IPS-20b (cell line): ENCODE results near the gene TGFBI.
A peak's percentile ranks its signal among the peaks of the same experiment; 100 is the strongest.

Experiments used
- H3K27ac ChIP-seq: one replicate; pipeline ENCODE4 v1.5.1; 2013; ENCODE audit warnings: low read length
- H3K27me3 ChIP-seq: 2 replicates; pipeline ENCODE4 v1.6.1; 2013; ENCODE audit warnings: mild to moderate bottlenecking, low read length, inconsistent platforms; ENCODE audit not compliant: insufficient read depth
- H3K36me3 ChIP-seq: 2 replicates; pipeline ENCODE4 v1.6.1; 2013; ENCODE audit warnings: low read depth, mild to moderate bottlenecking, inconsistent platforms, low read length, moderate library complexity; ENCODE audit not compliant: insufficient read depth
- H3K4me1 ChIP-seq: 2 replicates; pipeline ENCODE4 v1.6.1; 2013; ENCODE audit warnings: mild to moderate bottlenecking, control low read depth, inconsistent platforms, low read length, moderate library complexity; ENCODE audit not compliant: insufficient read depth
- H3K4me3 ChIP-seq: 2 replicates; pipeline ENCODE4 v1.5.1; 2013; ENCODE audit warnings: mild to moderate bottlenecking, low read length, inconsistent platforms
- H3K9ac ChIP-seq: 2 replicates; pipeline ENCODE4 v1.6.1; 2013; ENCODE audit warnings: low read depth, mild to moderate bottlenecking, inconsistent platforms, low read length, moderate library complexity
- H3K9me3 ChIP-seq: 2 replicates; pipeline ENCODE4 v1.6.1; 2013; ENCODE audit warnings: mild to moderate bottlenecking, low read depth, low read length, inconsistent platforms; ENCODE audit not compliant: insufficient read depth

TGFBI gene

DNA sequence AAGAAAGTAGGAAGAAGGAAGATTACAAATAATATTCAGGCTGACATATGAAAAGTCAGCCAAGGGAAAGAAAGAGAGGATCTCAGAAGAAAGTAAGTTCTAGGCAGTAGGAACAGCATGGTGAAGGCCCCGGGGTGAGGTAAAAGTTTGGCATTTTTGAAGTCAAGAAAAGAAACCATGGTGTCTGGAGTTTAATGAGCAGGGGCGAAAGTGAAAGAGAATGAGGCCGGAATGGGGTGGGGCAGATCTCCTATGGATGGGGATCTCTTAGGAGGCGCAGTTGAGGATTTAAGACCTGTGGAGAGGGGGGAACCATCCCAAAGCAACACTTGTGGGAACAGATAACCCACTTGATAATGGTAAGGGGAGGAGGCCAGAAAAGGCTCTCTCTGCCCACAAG, 61.5 kb downstream of the TGFBI start:
- Histone ChIP-seq H3K36me3 (no peaks in the 10 kb centered on the region), H3K27ac (no peak overlapping the region), H3K4me3 (no peak overlapping the region), H3K4me1 (no peaks in the 10 kb centered on the region), H3K9me3 (no peaks in the 10 kb centered on the region), H3K27me3 (no peaks in the 10 kb centered on the region), H3K9ac (no peak overlapping the region)

DNA sequence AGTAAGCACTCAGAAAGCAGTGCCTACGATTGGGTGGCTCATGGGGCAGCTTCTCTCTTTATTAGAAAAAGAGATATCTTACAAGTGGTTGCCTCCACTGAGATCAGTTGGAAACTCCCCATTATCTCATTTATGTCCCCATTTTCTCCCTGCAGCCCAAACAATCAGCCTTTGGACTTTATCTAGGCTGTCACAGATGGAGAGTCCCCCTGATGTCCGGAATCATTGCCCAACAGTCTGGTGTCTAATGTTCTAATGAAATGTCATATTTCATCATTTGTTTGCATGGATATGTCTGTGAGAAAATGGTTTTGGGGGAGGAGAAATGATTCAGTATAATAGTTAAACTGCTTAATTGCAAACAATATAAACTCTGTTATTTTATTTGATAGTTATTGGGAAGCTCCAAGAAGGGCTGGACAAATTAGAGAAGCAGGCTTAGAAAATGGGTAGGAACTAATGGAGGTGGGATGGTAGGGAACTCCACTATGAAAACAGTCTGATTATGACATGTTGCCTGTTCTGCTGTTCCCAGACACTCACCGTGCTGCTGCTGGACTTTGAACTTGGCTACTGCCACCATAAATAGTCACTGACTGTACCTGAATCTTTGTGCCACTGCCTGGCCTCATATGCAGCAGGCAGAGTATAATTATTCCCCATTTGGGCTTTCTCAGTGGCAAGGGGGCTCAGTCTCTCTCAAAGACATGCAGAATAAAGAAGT, 65.6 kb downstream of the TGFBI start:
- H3K4me3 ChIP-seq, result no peak overlapping the region
- peaks cover 11% of the 10 kb centered on the region for H3K4me1 ChIP-seq
- no peak overlapping the region for H3K9ac ChIP-seq
- H3K27ac ChIP-seq, result no peak overlapping the region
- no peaks in the 10 kb centered on the region for H3K27me3 ChIP-seq
- H3K36me3 ChIP-seq, result no peaks in the 10 kb centered on the region
- H3K9me3 ChIP-seq, result no peaks in the 10 kb centered on the region

GRCh38 chr5:136094913-136095641, 66.3 kb downstream of the TGFBI start:
- Histone ChIP-seq H3K9ac (no peak overlapping the region), H3K4me3 (no peak overlapping the region), H3K27ac (no peak overlapping the region), H3K4me1 (peaks cover 11% of the 10 kb centered on the region), H3K27me3 (no peaks in the 10 kb centered on the region), H3K36me3 (no peaks in the 10 kb centered on the region), H3K9me3 (no peaks in the 10 kb centered on the region)

DNA sequence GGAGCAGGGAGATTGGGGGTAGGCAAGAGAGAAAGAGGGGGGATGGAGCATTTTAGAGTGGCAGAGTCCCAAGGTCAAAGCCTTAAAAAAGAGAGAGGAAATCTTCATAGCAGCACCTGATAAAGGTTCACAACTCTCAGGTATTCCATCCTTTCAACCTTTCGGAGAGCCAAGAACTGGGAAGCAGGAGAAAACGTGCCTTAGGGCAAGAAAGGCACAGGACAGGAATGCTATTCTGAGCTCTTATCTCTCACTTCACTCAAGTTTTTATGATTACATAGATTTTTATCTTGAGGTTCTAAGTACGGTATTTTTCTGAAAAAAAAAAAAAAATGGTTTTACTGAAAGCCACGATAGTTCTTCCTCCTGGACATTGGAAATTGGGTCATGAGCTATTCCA, 69.4 kb downstream of the TGFBI start:
- H3K36me3 ChIP-seq, result no peaks in the 10 kb centered on the region
- H3K27me3 ChIP-seq, result no peaks in the 10 kb centered on the region
- H3K27ac ChIP-seq, result no peak overlapping the region
- no peaks in the 10 kb centered on the region for H3K9me3 ChIP-seq
- H3K4me3 ChIP-seq, result peak overlapping the region; percentile 12; the same call in 1 of the 2 replicates
- no peak overlapping the region for H3K9ac ChIP-seq
- H3K4me1 ChIP-seq, result peaks cover 11% of the 10 kb centered on the region

- Histone ChIP-seq H3K4me1 (peaks cover 13% of the 10 kb centered on the region), H3K27ac (no peak overlapping the region), H3K36me3 (no peaks in the 10 kb centered on the region), H3K9ac (no peak overlapping the region), H3K27me3 (no peaks in the 10 kb centered on the region), H3K9me3 (no peaks in the 10 kb centered on the region), H3K4me3 (no peak overlapping the region)
These were observed 71.1 kb downstream of the TGFBI start for GRCh38 chr5:136099870-136100269.

DNA sequence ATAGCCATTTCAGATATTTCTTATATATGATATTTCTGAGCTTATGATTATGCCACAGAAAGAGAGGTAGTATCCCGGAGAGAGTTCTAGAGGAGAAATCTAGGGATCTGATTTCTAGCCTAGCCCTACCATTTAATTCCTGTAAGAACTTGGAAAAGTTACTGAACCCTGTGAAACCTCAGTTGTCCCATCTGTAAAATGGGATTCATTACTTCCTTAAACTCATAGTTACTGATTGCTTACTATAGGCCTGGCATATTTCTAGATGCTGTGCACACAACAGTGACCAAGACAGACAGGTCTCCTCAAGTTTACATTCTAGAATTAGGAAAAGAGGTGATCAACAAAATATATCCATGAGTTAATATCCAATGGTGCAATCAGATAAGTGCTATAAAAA, 73.1 kb downstream of the TGFBI start:
- Histone ChIP-seq H3K4me3 (no peak overlapping the region), H3K27ac (no peak overlapping the region), H3K9ac (no peak overlapping the region), H3K9me3 (no peaks in the 10 kb centered on the region), H3K27me3 (no peaks in the 10 kb centered on the region), H3K36me3 (no peaks in the 10 kb centered on the region), H3K4me1 (peaks cover 13% of the 10 kb centered on the region)

DNA sequence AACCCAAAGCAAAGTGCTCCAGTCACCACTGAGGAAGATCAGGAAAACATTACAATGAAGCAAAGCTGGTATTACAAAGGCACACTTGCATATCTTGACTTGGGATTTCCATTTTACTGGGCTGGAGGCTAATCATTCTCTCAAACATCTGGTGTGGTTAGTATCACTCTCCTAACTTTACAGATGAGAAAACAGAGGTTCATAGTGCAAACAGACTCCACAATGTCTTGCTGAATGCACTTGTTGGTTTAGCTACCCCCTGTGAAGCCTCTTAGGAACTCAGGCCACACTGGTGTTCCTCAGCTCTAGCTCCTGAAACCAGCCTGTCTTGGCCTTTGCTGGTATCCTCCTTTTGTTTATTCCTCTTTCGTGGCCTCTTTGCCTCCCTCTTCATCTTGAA, 74.3 kb downstream of the TGFBI start:
- no peaks in the 10 kb centered on the region for H3K36me3 ChIP-seq
- no peaks in the 10 kb centered on the region for H3K9me3 ChIP-seq
- H3K27ac ChIP-seq, result no peak overlapping the region
- no peak overlapping the region for H3K4me3 ChIP-seq
- H3K4me1 ChIP-seq, result peaks cover 8% of the 10 kb centered on the region
- H3K27me3 ChIP-seq, result no peaks in the 10 kb centered on the region
- H3K9ac ChIP-seq, result no peak overlapping the region

- no peak overlapping the region for H3K9ac ChIP-seq
- H3K27ac ChIP-seq, result no peak overlapping the region
- no peaks in the 10 kb centered on the region for H3K27me3 ChIP-seq
- no peaks in the 10 kb centered on the region for H3K9me3 ChIP-seq
- H3K4me1 ChIP-seq, result 0 out of 2 replicates have a peak, but pooled peaks cover 2% of the 10 kb centered on the region
- no peak overlapping the region for H3K4me3 ChIP-seq
- H3K36me3 ChIP-seq, result no peaks in the 10 kb centered on the region
These were observed 75.6 kb downstream of the TGFBI start for GRCh38 chr5:136104306-136104965.

DNA sequence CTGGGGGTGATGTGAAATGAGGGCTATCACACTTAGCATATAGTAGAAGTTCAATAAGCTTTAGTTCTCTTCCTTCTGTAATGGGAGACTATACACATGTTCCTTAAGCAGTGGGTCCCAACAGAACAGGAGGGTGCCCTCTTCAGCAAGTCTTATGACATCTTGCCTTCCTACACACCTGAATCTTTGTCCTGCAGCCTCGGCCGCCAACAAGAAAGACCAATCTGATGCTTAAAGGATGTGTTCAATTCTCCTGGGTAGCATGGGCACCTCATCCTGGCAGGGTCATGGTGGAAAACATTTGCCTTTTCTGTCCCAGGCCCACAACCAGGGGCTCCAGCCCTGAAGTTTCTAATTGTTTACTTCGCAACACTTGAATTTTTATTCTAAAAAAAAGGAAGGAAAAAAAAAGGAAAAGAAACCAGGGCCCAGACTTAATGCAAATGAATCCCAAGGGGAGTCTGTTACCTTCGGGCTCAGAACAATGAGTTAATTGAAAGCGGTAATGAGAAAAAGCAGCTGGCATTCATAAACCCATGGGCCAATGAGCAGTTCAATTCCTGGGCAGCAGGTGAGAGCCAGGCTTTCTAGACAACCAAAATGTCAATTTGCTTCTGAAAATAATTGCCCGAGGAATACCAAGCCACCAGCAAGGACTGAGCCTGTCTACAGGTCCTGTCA, 77.7 kb downstream of the TGFBI start:
- Histone ChIP-seq H3K9ac (no peak overlapping the region), H3K36me3 (no peaks in the 10 kb centered on the region), H3K9me3 (no peaks in the 10 kb centered on the region), H3K27ac (no peak overlapping the region), H3K4me1 (0 out of 2 replicates have a peak, but pooled peaks cover 2% of the 10 kb centered on the region), H3K4me3 (no peak overlapping the region), H3K27me3 (no peaks in the 10 kb centered on the region)

GRCh38 chr5:136108180-136108611, 79.4 kb downstream of the TGFBI start:
- Histone ChIP-seq H3K4me1 (0 out of 2 replicates have a peak, but pooled peaks cover 2% of the 10 kb centered on the region), H3K27ac (no peak overlapping the region), H3K9ac (no peak overlapping the region), H3K9me3 (no peaks in the 10 kb centered on the region), H3K4me3 (no peak overlapping the region), H3K36me3 (no peaks in the 10 kb centered on the region), H3K27me3 (no peaks in the 10 kb centered on the region)

DNA sequence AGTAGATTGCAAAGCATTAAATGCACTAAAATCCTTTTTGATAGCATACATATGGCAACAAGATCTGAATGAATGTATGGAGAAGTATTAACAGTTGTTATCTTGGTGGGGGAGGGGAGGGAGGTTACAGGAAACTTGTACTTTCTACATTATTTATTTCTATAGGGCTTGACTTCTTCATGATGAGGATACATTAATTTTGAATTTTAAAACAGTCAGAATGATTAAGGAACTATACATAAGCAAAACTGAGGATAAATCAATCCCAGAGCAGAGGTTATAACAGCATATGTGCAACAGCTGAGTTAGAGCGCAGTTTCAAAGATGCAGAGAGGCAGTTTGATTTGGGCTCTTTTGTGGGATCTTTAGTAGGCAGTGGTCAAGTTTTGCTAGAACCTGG, 80.0 kb downstream of the TGFBI start:
- Histone ChIP-seq H3K27ac (no peak overlapping the region), H3K9me3 (no peaks in the 10 kb centered on the region), H3K36me3 (no peaks in the 10 kb centered on the region), H3K4me1 (0 out of 2 replicates have a peak, but pooled peaks cover 2% of the 10 kb centered on the region), H3K4me3 (no peak overlapping the region), H3K27me3 (no peaks in the 10 kb centered on the region), H3K9ac (no peak overlapping the region)
